MM.1S (cell line): ENCODE data around the gene KRTAP2-3.

Experiments
- CTCF ChIP-seq: fragments of 300-600 bp; sonication (generic); IDR thresholded peaks from 2 replicates; pipeline ENCODE4 v1.5.1; 2016; ENCODE audit warnings: antibody characterized with exemption, low read length, mixed read lengths
- EZH2 ChIP-seq: fragments of 300-600 bp; sonication (generic); optimal IDR thresholded peaks from 2 replicates; pipeline ENCODE3; 2017; ENCODE audit warnings: low read depth, mild to moderate bottlenecking, antibody characterized with exemption, low read length, mixed read lengths
- EZH2phosphoT487 ChIP-seq: fragments of 300-600 bp; sonication (generic); IDR thresholded peaks from 2 replicates; pipeline ENCODE4 v1.6.1; 2018; ENCODE audit warnings: antibody characterized with exemption, low read length

- TF ChIP-seq CTCF (no peak), EZH2 (no peak), EZH2phosphoT487 (no peak)
Measured at GRCh38 chr17:41076788-41077187, 16.9 kb upstream of the KRTAP2-3 start.
